GM18502 (cell line): Measurements from ENCODE around the gene NRG3.

Experiments
- ATAC-seq: cut with Tn5 transposase; IDR thresholded peaks from one replicate; pipeline ENCODE4 v1.9.1; 2021; ENCODE audit warnings: mild to moderate bottlenecking; ENCODE audit not compliant: unreplicated experiment, poor library complexity

The NRG3 gene

GRCh38 chr10:82861889-82862288 is 986.9 kb downstream of the NRG3 start:
- ATAC-seq: no peak

GRCh38 chr10:82865366-82865765 is 990.4 kb downstream of the NRG3 start:
- no peak for ATAC-seq

GRCh38 chr10:82866424-82867020 is 991.5 kb downstream of the NRG3 start:
- no peak for ATAC-seq

GRCh38 chr10:82867056-82867455 is 992.1 kb downstream of the NRG3 start:
- ATAC-seq: no peak

- no peak for ATAC-seq
Measured at GRCh38 chr10:82874671-82875070, 999.7 kb downstream of the NRG3 start.

GRCh38 chr10:82880776-82881290 is 1005.8 kb downstream of the NRG3 start:
- ATAC-seq: no peak

GRCh38 chr10:82882722-82883121 is 1007.7 kb downstream of the NRG3 start:
- ATAC-seq: no peak

GRCh38 chr10:82883603-82884002 is 1008.6 kb downstream of the NRG3 start:
- no peak for ATAC-seq

GRCh38 chr10:82887488-82887887 is 1012.5 kb downstream of the NRG3 start:
- ATAC-seq: no peak

GRCh38 chr10:82888809-82889455 is 1013.9 kb downstream of the NRG3 start:
- ATAC-seq: no peak

GRCh38 chr10:82889728-82890127 is 1014.7 kb downstream of the NRG3 start:
- no peak for ATAC-seq

GRCh38 chr10:82890573-82890972 is 1015.6 kb downstream of the NRG3 start:
- no peak for ATAC-seq

- no peak for ATAC-seq
Measured at GRCh38 chr10:82908096-82908495, 1033.1 kb downstream of the NRG3 start.

GRCh38 chr10:82908751-82909150 is 1033.8 kb downstream of the NRG3 start:
- no peak for ATAC-seq

- ATAC-seq: no peak
Measured at GRCh38 chr10:82910301-82910700, 1035.3 kb downstream of the NRG3 start.

- ATAC-seq: peak; percentile 68
Measured at GRCh38 chr10:82914655-82915136, 1039.7 kb downstream of the NRG3 start.

GRCh38 chr10:82916941-82917340 is 1041.9 kb downstream of the NRG3 start:
- no peak for ATAC-seq

- no peak for ATAC-seq
Measured at GRCh38 chr10:82918022-82918421, 1043.0 kb downstream of the NRG3 start.

GRCh38 chr10:82922046-82922445 is 1047.1 kb downstream of the NRG3 start:
- no peak for ATAC-seq

GRCh38 chr10:82922755-82923154 is 1047.8 kb downstream of the NRG3 start:
- no peak for ATAC-seq

GRCh38 chr10:82924711-82925110 is 1049.7 kb downstream of the NRG3 start:
- ATAC-seq: no peak

- ATAC-seq: peak; percentile 84
Measured at GRCh38 chr10:82925547-82925946, 1050.6 kb downstream of the NRG3 start.
